BLaER1 treated with 17β-estradiol and CSF1 and Interleukin-3, amounts not matched to agents 10 nM and 100 nM (cell line): ENCODE data around the gene MMD.
"Not testable (repeated sequence)": the region's sequence is repeated elsewhere in the genome, so short reads cannot be mapped to it uniquely, and the experiment has no call there.

ENCODE experiments used
- H3K27ac ChIP-seq, 11 experiments: shearing (Covaris generic); formaldehyde crosslinking; 2 replicates each; pipeline ENCODE4 v1.8.1; 2022
- H3K27me3 ChIP-seq, 11 experiments: shearing (Covaris generic); formaldehyde crosslinking; 2 replicates each; pipeline ENCODE4 v1.8.1; 2022
- H3K36me3 ChIP-seq, 11 experiments: shearing (Covaris generic); formaldehyde crosslinking; 2 replicates each; pipeline ENCODE4 v1.8.1; 2022
- H3K4me1 ChIP-seq, 10 experiments: shearing (Covaris generic); formaldehyde crosslinking; 2 replicates each; pipeline ENCODE4 v1.8.1; 2022
- H3K4me2 ChIP-seq, 11 experiments: shearing (Covaris generic); formaldehyde crosslinking; 2 replicates each; pipeline ENCODE4 v1.8.1; 2022
- H3K4me3 ChIP-seq, 10 experiments: shearing (Covaris generic); formaldehyde crosslinking; 2 replicates each; pipeline ENCODE4 v1.8.1; 2022
- H3K9ac ChIP-seq, 11 experiments: shearing (Covaris generic); formaldehyde crosslinking; 2 replicates each; pipeline ENCODE4 v1.8.1; 2022
- H3K9me3 ChIP-seq, 11 experiments: shearing (Covaris generic); formaldehyde crosslinking; replicated peaks in 1 of 11; 2 replicates each; pipeline ENCODE4 v1.8.1; 2022
- H4K20me1 ChIP-seq, 11 experiments: shearing (Covaris generic); formaldehyde crosslinking; 2 replicates each; pipeline ENCODE4 v1.8.1; 2022
- Cebpa-rat ChIP-seq, 11 experiments: shearing (Covaris generic); IDR thresholded peaks; 2 replicates each; pipeline ENCODE4 v1.8.1; 2022

The MMD gene

GRCh38 chr17:55410722-55411462, 10.7 kb downstream of the MMD start:
- Histone ChIP-seq H3K4me2 (no peak overlapping the region), H3K36me3 (peaks cover 83 to 100% (median 87%) of the 10 kb centered on the region in 11 experiments)

DNA sequence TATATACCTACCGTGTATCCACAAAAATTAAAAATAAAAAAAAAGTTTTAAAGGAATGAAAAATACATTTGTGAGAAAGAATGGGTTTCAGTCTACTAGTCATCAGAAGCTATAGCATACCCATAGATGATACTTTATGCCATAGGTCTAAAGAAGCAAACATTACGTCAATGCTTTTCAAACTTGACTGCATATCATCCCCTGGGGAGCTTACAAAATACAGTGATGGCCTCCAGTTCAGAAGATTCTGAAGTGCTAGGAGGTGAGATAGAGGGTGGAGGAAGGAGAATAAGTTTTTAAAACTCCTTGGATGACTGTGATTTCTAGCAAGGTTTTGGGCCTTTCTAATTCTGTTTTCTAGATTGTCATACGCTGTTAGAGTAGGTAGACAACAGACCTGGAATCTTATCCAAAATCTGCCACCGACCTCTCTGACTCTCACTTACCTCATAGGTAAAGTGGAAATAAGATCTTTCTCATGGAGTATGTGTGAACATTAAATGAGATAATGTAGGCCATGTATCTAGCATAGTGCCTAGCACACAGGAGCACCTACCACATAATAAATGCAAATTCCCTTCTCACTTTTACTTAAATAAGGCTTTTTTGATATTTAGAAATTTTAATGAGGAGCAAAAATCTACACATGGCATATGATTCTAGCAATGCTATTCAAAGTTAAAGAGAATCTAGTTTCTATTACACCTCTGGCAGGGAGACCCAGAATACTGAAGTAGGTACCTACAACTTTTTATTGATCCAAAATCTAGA, 12.4 kb downstream of the MMD start:
- Histone ChIP-seq H3K27ac (no peak overlapping the region), H3K36me3 (peaks cover 98 to 100% (median 100%) of the 10 kb centered on the region in 11 experiments), H3K4me3 (no peak overlapping the region), H3K4me2 (no peak overlapping the region), H3K9ac (no peak overlapping the region), H3K27me3 (no peaks in the 10 kb centered on the region), H3K9me3 (no peaks in the 10 kb centered on the region), H4K20me1 (no peaks in the 10 kb centered on the region), H3K4me1 (peaks cover 0 to 18% (median 4%) of the 10 kb centered on the region in 10 experiments; a peak in 8 of 20 replicates)
- no peak for TF ChIP-seq Cebpa-rat (IDR thresholded peaks at IDR 0.05)

More at GRCh38 chr17:55410722-55411462, 10.7 kb downstream of the MMD start:
- Histone ChIP-seq H3K4me1 (peaks cover 0 to 14% (median 4%) of the 10 kb centered on the region in 10 experiments; a peak in 12 of 20 replicates), H3K27me3 (no peaks in the 10 kb centered on the region), H3K9ac (no peak overlapping the region), H3K27ac (no peak overlapping the region), H4K20me1 (no peaks in the 10 kb centered on the region; a peak in 1 of 22 replicates), H3K9me3 (no peaks in the 10 kb centered on the region), H3K4me3 (no peak overlapping the region)
- TF ChIP-seq Cebpa-rat (IDR thresholded peaks at IDR 0.05): no peak

DNA sequence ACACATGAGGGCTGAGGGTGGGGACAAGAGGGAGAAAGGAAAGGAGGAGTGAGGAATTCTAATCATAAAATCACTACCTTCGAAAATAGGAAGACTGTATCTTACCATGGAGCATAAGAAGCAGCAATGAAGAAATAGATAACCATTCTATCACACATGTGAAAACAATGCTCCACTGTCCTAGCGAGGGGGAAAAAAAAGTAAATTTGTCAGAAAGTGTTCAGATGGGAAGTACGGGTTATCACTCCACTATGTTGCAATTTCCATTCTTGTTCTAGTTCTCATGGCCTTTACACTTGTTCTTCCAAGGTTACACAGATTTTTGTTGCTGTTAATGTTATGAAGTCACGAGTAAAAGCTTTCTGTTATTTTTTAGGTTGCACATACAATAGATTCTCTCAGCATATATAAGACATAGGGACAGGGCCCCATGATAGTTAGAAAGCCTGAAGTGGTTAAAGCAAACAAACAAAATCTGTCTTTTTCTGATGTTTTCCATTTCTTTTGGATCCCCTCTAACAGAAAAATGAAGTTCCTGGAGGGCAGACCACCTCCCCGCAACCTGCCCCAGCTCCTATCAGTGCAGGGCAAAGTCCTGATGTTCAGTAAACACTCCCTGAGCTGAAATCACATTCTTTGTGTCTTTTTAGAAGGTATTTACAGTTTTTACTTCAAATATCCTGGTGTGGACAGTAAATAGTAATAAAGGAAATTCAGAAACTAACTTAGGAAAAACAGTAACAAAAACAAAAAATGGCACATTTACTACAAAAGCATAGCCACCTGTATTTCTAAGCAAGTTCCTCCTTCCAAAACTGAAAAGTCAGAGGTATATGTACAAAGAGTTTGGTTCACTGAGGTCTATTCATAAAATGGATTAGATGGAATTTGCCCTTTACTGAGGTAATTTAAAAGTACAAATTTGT, 13.7 kb downstream of the MMD start:
- Histone ChIP-seq H3K27ac (no peak overlapping the region), H3K4me2 (no peak overlapping the region), H4K20me1 (no peaks in the 10 kb centered on the region), H3K4me3 (no peak overlapping the region), H3K27me3 (no peaks in the 10 kb centered on the region), H3K36me3 (peaks cover 98 to 100% (median 100%) of the 10 kb centered on the region in 11 experiments), H3K9me3 (no peaks in the 10 kb centered on the region), H3K4me1 (peaks cover 0 to 20% (median 5%) of the 10 kb centered on the region in 10 experiments; a peak in 8 of 20 replicates), H3K9ac (no peak overlapping the region)
- TF ChIP-seq Cebpa-rat (IDR thresholded peaks at IDR 0.05): no peak

DNA sequence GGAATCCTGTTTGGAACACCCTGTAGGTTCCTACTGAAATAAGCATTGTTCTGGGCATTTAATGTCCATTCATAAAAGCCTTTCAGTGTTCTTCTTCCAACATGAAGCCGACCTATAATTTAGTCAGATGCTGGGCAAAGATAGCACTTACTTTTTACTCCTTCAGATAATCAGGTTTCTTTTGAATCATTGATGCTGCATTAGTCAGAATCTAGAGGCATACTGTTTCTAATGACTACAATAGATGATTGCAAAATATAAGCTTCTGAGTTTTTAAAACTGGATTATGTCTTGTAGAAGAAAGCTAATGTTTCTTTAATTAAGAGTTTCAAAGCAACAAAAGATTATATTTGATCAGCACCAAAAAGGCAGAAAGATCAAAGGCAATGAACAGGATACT, 16.0 kb downstream of the MMD start:
- peaks cover 0 to 20% (median 5%) of the 10 kb centered on the region in 10 experiments; a peak in 8 of 20 replicates for H3K4me1 ChIP-seq
- H3K4me3 ChIP-seq: no peak overlapping the region
- no peak for TF ChIP-seq Cebpa-rat (IDR thresholded peaks at IDR 0.05)
- no peak overlapping the region for H3K4me2 ChIP-seq
- no peak overlapping the region for H3K27ac ChIP-seq
- no peaks in the 10 kb centered on the region for H3K27me3 ChIP-seq
- no peaks in the 10 kb centered on the region for H4K20me1 ChIP-seq
- peaks cover 98 to 100% (median 100%) of the 10 kb centered on the region in 11 experiments for H3K36me3 ChIP-seq
- H3K9me3 ChIP-seq: no peaks in the 10 kb centered on the region
- no peak overlapping the region for H3K9ac ChIP-seq

DNA sequence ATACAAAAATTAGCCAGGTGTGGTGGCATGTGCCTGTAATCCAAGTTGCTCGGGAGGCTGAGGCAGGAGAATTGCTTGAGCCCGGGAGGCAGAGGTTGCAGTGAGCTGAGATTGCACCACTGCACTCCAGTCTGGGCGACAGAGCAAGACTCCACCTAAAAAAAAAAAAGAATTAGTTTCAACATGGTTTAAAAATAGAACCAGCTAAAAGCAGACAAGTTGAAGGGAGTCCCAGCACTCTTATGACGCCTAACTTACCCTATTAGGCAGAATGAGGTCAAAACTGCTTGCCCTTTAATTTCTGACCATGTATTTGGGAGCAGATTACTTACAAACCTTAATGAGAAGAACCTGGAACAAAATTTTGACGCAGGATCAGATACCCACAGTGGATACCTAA, 17.4 kb downstream of the MMD start:
- H3K9me3 ChIP-seq, H3K27ac ChIP-seq, H4K20me1 ChIP-seq, H3K4me3 ChIP-seq, H3K4me2 ChIP-seq, H3K9ac ChIP-seq, H3K4me1 ChIP-seq, H3K27me3 ChIP-seq: not testable (repeated sequence)
- H3K36me3 ChIP-seq: peaks cover 98 to 100% (median 100%) of the 10 kb centered on the region in 11 experiments

DNA sequence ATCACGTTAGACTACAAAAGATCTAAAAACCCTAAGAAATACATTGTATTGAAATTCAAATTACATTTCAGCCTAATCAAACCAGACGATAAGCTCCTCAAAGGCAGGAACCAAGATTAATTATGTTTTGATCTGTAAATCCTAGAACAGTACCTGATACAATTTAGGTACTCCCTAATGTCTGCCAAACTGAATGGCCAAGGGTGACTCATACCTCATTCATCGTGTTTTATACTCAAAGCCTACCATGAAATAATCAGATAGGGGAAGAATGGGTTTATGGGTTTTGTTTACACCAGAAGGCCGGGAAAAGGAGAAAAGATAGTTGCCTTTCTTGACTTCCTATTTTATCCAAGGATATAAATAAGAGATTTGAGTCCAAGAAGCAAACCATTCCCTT, 19.3 kb downstream of the MMD start:
- Histone ChIP-seq H3K4me1 (peaks cover 0 to 6% (median 0%) of the 10 kb centered on the region in 10 experiments; a peak in 1 of 20 replicates), H3K4me3 (no peak overlapping the region), H3K36me3 (peaks cover 95 to 100% (median 100%) of the 10 kb centered on the region in 11 experiments), H3K27ac (no peak overlapping the region), H3K4me2 (no peak overlapping the region), H4K20me1 (no peaks in the 10 kb centered on the region; a peak in 1 of 22 replicates), H3K9me3 (no peaks in the 10 kb centered on the region), H3K27me3 (no peaks in the 10 kb centered on the region), H3K9ac (no peak overlapping the region)
- no peak for TF ChIP-seq Cebpa-rat (IDR thresholded peaks at IDR 0.05)

DNA sequence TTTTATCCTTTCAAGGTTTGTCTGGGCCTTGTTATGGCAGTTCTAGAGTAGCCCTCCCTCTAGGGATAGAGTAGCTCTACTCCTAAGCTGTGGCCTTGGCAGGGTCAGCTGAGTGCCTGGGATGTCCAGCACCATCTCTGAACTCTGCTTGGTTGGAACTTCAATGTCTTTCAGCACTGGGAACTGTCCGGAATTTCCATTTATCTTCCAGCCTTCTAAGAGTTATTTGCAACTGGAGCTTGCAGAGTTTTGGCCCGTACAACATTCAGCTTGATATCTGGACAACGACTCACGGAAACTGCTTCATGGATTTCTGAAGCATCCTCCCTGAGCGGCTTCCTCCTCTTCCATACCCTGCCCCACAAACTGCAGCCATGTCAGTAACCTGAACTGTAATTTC, 22.9 kb downstream of the MMD start:
- Histone ChIP-seq H3K9ac (no peak overlapping the region), H3K4me2 (no peak overlapping the region), H4K20me1 (no peaks in the 10 kb centered on the region; a peak in 2 of 22 replicates), H3K27me3 (no peaks in the 10 kb centered on the region), H3K9me3 (no peaks in the 10 kb centered on the region), H3K36me3 (peaks cover 63 to 100% (median 97%) of the 10 kb centered on the region in 11 experiments), H3K27ac (no peak overlapping the region), H3K4me1 (peaks cover 0 to 29% (median 5%) of the 10 kb centered on the region in 10 experiments; a peak in 9 of 20 replicates), H3K4me3 (no peak overlapping the region)
- TF ChIP-seq Cebpa-rat (IDR thresholded peaks at IDR 0.05): no peak

GRCh38 chr17:55395803-55396505, 25.7 kb downstream of the MMD start:
- Histone ChIP-seq H3K4me3 (no peak overlapping the region), H3K9me3 (no peaks in the 10 kb centered on the region), H4K20me1 (no peaks in the 10 kb centered on the region; a peak in 2 of 22 replicates), H3K36me3 (peaks cover 47 to 96% (median 85%) of the 10 kb centered on the region in 11 experiments), H3K9ac (peak overlapping the region in 1 of 11 experiments; percentile 75; a peak in 2 of 22 replicates), H3K4me2 (peak overlapping the region in 3 of 11 experiments; percentile 45 to 81 (median 76); a peak in 4 of 22 replicates), H3K27ac (peak overlapping the region in 2 of 11 experiments; percentile 77 to 78; a peak in 4 of 22 replicates), H3K27me3 (no peaks in the 10 kb centered on the region), H3K4me1 (peaks cover 0 to 34% (median 5%) of the 10 kb centered on the region in 10 experiments; a peak in 9 of 20 replicates)
- no peak for TF ChIP-seq Cebpa-rat (IDR thresholded peaks at IDR 0.05)
